DND-41 (cell line): ENCODE data around the gene WDR45.

Source experiments
- ATAC-seq: fragments of 200-7000 bp; cut with Tn5 transposase; 3 replicates; pipeline ENCODE4 v1.9.1; 2021; ENCODE audit warnings: low read depth; ENCODE audit not compliant: insufficient read depth
- DNase-seq: peaks from one replicate; pipeline ENCODE4 v3.0.0-alpha.2; 2020
- H2AFZ ChIP-seq: 2 replicates; pipeline ENCODE4 v1.6.0; 2012; ENCODE audit warnings: low read depth, low read length
- H3K27ac ChIP-seq: 2 replicates; pipeline ENCODE4 v1.5.1; 2012; ENCODE audit warnings: low read length, inconsistent platforms
- H3K27me3 ChIP-seq: fragments of 200-600 bp; sonication (generic); 2 replicates; pipeline ENCODE4 v1.6.0; 2012; ENCODE audit warnings: low read length, mild to moderate bottlenecking, inconsistent platforms; ENCODE audit not compliant: insufficient read depth, poor library complexity
- H3K36me3 ChIP-seq: 2 replicates; pipeline ENCODE4 v1.5.1; 2012; ENCODE audit warnings: low read length, inconsistent platforms; ENCODE audit not compliant: insufficient read depth
- H3K4me1 ChIP-seq: 2 replicates; pipeline ENCODE4 v1.5.1; 2012; ENCODE audit warnings: mild to moderate bottlenecking, low read length; ENCODE audit not compliant: insufficient read depth
- H3K4me2 ChIP-seq: 2 replicates; pipeline ENCODE4 v1.6.0; 2012; ENCODE audit warnings: mild to moderate bottlenecking, moderate library complexity, low read length, inconsistent platforms; ENCODE audit not compliant: insufficient read depth
- H3K4me3 ChIP-seq, 2 experiments: fragments of 200-600 bp in 1 of 2; shearing (Covaris generic) in 1 of 2; 2 replicates each; pipeline ENCODE4 v1.5.1; 2012 to 2016; ENCODE audit warnings: inconsistent platforms in 2 of 2, low read length in 2 of 2, mild to moderate bottlenecking in 2 of 2, low read depth in 1 of 2, moderate library complexity in 1 of 2
- H3K79me2 ChIP-seq: 2 replicates; pipeline ENCODE4 v1.6.0; 2012; ENCODE audit warnings: low read length, inconsistent platforms; ENCODE audit not compliant: insufficient read depth
- H3K9ac ChIP-seq: 2 replicates; pipeline ENCODE4 v1.6.0; 2012; ENCODE audit warnings: low read depth, mild to moderate bottlenecking, inconsistent platforms, low read length, moderate library complexity
- H3K9me3 ChIP-seq: 2 replicates; pipeline ENCODE4 v1.5.1; 2012; ENCODE audit warnings: low read length, moderate library complexity, mild to moderate bottlenecking, inconsistent platforms; ENCODE audit not compliant: insufficient read depth, severe bottlenecking
- H4K20me1 ChIP-seq: 2 replicates; pipeline ENCODE4 v1.6.0; 2012; ENCODE audit warnings: low read length; ENCODE audit not compliant: insufficient read depth
- CTCF ChIP-seq: IDR thresholded peaks from 2 replicates; pipeline ENCODE4 v1.5.1; 2012; ENCODE audit warnings: borderline replicate concordance, low read length, moderate library complexity, mild to moderate bottlenecking; ENCODE audit not compliant: poor library complexity, severe bottlenecking; ENCODE audit errors: extremely low read depth
- EZH2 ChIP-seq: IDR thresholded peaks from 3 replicates; pipeline ENCODE4 v1.6.1; 2012; ENCODE audit warnings: borderline replicate concordance, low read depth, mild to moderate bottlenecking, moderate library complexity, low read length, inconsistent platforms; ENCODE audit not compliant: severe bottlenecking

WDR45 gene

GRCh38 chrX:49063715-49064114 is 16.0 kb downstream of the WDR45 start:
- ATAC-seq (no peak), DNase-seq (no peak)
- no peak overlapping the region for H3K4me3 ChIP-seq
- H3K9ac ChIP-seq, result no peak overlapping the region
- H3K27me3 ChIP-seq, result no peaks in the 10 kb centered on the region
- H3K9me3 ChIP-seq, result no peaks in the 10 kb centered on the region
- no peak for TF ChIP-seq EZH2
- H3K4me1 ChIP-seq, result no peaks in the 10 kb centered on the region
- no peak overlapping the region for H2AFZ ChIP-seq
- no peaks in the 10 kb centered on the region; the same call in 1 of the 2 replicates for H4K20me1 ChIP-seq
- H3K79me2 ChIP-seq, result peaks cover 2% of the 10 kb centered on the region
- no peak overlapping the region for H3K4me2 ChIP-seq
- H3K27ac ChIP-seq, result no peak overlapping the region
- H3K36me3 ChIP-seq, result peaks cover 27% of the 10 kb centered on the region

- no peaks in the 10 kb centered on the region for H3K27me3 ChIP-seq
- H3K79me2 ChIP-seq, result peaks cover 18% of the 10 kb centered on the region
- peaks cover 21% of the 10 kb centered on the region for H3K36me3 ChIP-seq
- no peak overlapping the region for H3K9ac ChIP-seq
- H2AFZ ChIP-seq, result no peak overlapping the region
- DNase-seq (no peak), ATAC-seq (no peak)
- no peak overlapping the region for H3K4me3 ChIP-seq
- H4K20me1 ChIP-seq, result no peaks in the 10 kb centered on the region; the same call in 1 of the 2 replicates
- no peaks in the 10 kb centered on the region for H3K4me1 ChIP-seq
- TF ChIP-seq CTCF, result no peak
- no peak for TF ChIP-seq EZH2
- no peaks in the 10 kb centered on the region for H3K9me3 ChIP-seq
- no peak overlapping the region for H3K4me2 ChIP-seq
- no peak overlapping the region for H3K27ac ChIP-seq
Measured at GRCh38 chrX:49061916-49062315, 17.8 kb downstream of the WDR45 start.

GRCh38 chrX:49061490-49061889 is 18.2 kb downstream of the WDR45 start:
- H3K9me3 ChIP-seq, result no peaks in the 10 kb centered on the region
- no peaks in the 10 kb centered on the region for H3K27me3 ChIP-seq
- no peak overlapping the region for H2AFZ ChIP-seq

GRCh38 chrX:49060914-49061313 is 18.8 kb downstream of the WDR45 start:
- Histone ChIP-seq H2AFZ (no peak overlapping the region), H3K27me3 (no peaks in the 10 kb centered on the region), H3K4me1 (peaks cover under 1% of the 10 kb centered on the region; the same call in 1 of the 2 replicates), H3K79me2 (peaks cover 25% of the 10 kb centered on the region), H3K4me2 (no peak overlapping the region), H3K9me3 (no peaks in the 10 kb centered on the region), H3K36me3 (peaks cover 21% of the 10 kb centered on the region), H3K27ac (no peak overlapping the region), H3K9ac (no peak overlapping the region), H4K20me1 (no peaks in the 10 kb centered on the region; the same call in 1 of the 2 replicates), H3K4me3 (no peak overlapping the region)
- DNase-seq (no peak), ATAC-seq (no peak)
- TF ChIP-seq EZH2 (no peak), CTCF (no peak)

More at GRCh38 chrX:49061490-49061889, 18.2 kb downstream of the WDR45 start:
- H3K4me3 ChIP-seq, result no peak overlapping the region
- H3K27ac ChIP-seq, result no peak overlapping the region
- DNase-seq (no peak), ATAC-seq (no peak)
- H3K79me2 ChIP-seq, result peaks cover 23% of the 10 kb centered on the region
- H3K36me3 ChIP-seq, result peaks cover 21% of the 10 kb centered on the region
- H3K9ac ChIP-seq, result no peak overlapping the region
- no peak for TF ChIP-seq EZH2
- no peak for TF ChIP-seq CTCF
- H4K20me1 ChIP-seq, result no peaks in the 10 kb centered on the region; the same call in 1 of the 2 replicates
- no peaks in the 10 kb centered on the region for H3K4me1 ChIP-seq
- no peak overlapping the region for H3K4me2 ChIP-seq
